Transverse colon (tissue), 4 donors: Measurements from ENCODE around the gene GLI2. TPM values are rescaled to one million over a fixed set of nuclear protein-coding genes. Genes with fewer than 3 reads are reported as not detected.

ENCODE experiments used
- DNase-seq: peaks from one replicate; pipeline ENCODE4 v3.0.0-alpha.2; 2019
- H3K27ac ChIP-seq, 4 donors: fragments of 200-600 bp; sonication (generic); 2 replicates each; pipeline ENCODE4 v1.5.1; 2016 to 2018; ENCODE audit warnings: inconsistent platforms in 4 of 4
- H3K27me3 ChIP-seq: fragments of 200-600 bp; sonication (generic); 2 replicates; pipeline ENCODE4 v1.5.1; 2017; ENCODE audit warnings: inconsistent platforms
- H3K36me3 ChIP-seq, 4 donors: fragments of 200-600 bp; sonication (generic); 2 replicates each; pipeline ENCODE4 v1.5.1; 2017 to 2019; ENCODE audit warnings: inconsistent platforms in 4 of 4
- H3K4me1 ChIP-seq, 4 donors: fragments of 200-600 bp; sonication (generic); 2 replicates each; pipeline ENCODE4 v1.5.1; 2017 to 2020; ENCODE audit warnings: inconsistent platforms in 4 of 4
- H3K4me3 ChIP-seq, 4 donors: fragments of 200-600 bp; sonication (generic); 1 replicate in 1 of 4; 2 replicates in 3 of 4; pipeline versions ENCODE4 v1.5.1 to v1.6.1; 2017 to 2019; ENCODE audit warnings: inconsistent platforms in 4 of 4
- H3K9me3 ChIP-seq, 2 donors: fragments of 200-600 bp; sonication (generic); 2 replicates each; pipeline ENCODE4 v1.5.1; 2017 to 2019; ENCODE audit warnings: inconsistent platforms in 2 of 2
- EP300 ChIP-seq: sonication (generic); formaldehyde crosslinking; IDR thresholded peaks from one replicate; pipeline ENCODE4 v1.6.1; 2017; ENCODE audit warnings: antibody characterized with exemption, low read depth
- POLR2A ChIP-seq: fragments of 450-650 bp; IDR thresholded peaks from one replicate; pipeline ENCODE4 v1.6.1; 2016; ENCODE audit warnings: antibody characterized with exemption, mild to moderate bottlenecking, moderate library complexity
- POLR2AphosphoS5 ChIP-seq, 3 donors: sonication (generic); formaldehyde crosslinking; IDR thresholded peaks; one replicate each; pipeline ENCODE4 v1.6.1; 2016; ENCODE audit warnings: antibody characterized with exemption in 3 of 3
- WGBS, 2 donors: methylation state at CpG; one replicate each; pipeline ENCODE4 v1.1.5; 2018; ENCODE audit warnings: low coverage in 1 of 2; 5-methylcytosine and 5-hydroxymethylcytosine counted together
- in situ Hi-C, 4 donors: fragments of 200-750 bp; cut with MboI; loops; one replicate each; pipeline versions ENCODE4 v1.15.0 to v1.15.1; 2017; ENCODE audit warnings: low sequenced_read_pairs in 3 of 4, low pct_ligation_motif_present in 1 of 4, low pct_unique_long_range_greater_than_20kb in 1 of 4
- intact Hi-C: fragments of 100-400 bp; cut with DNase I; formaldehyde crosslinking; loops from one replicate; pipeline ENCODE4 v1.15.1; 2023; ENCODE audit warnings: low total_unique reads
- total RNA-seq, 4 donors: library from RNA; depleted of rRNA; stranded (reverse); fragments of >200 nt; gene quantifications; one replicate each; pipeline ENCODE4 v1.1.0, GENCODE V29; 2016
- TF ChIP-seq, protein P1 (sequence below), 5 experiments: fragments of 200-600 bp in 3 of 5; fragments of 450-650 bp in 2 of 5; sonication (generic) in 3 of 5; IDR thresholded peaks; 1 replicate in 2 of 5; 2 replicates in 3 of 5; pipeline ENCODE4 v1.5.1; 2016 to 2017; ENCODE audit warnings: antibody characterized with exemption in 5 of 5, inconsistent platforms in 3 of 5, mild to moderate bottlenecking in 2 of 5, moderate library complexity in 1 of 5

The GLI2 gene
- total RNA-seq, 4 donors from 2014 or later: 1.1 to 15.1 (median 4.2) TPM

GRCh38 chr2:120726245-120726644 lies 9.4 kb upstream of the GLI2 start:
- H3K9me3 ChIP-seq: no peaks in the 10 kb centered on the region
- intact Hi-C loops (no loop called here), in situ Hi-C loops (no loop called here)
- no peaks in the 10 kb centered on the region for H3K36me3 ChIP-seq
- H3K27ac ChIP-seq: no peak overlapping the region
- H3K4me1 ChIP-seq: no peaks in the 10 kb centered on the region
- TF ChIP-seq POLR2A (no peak), EP300 (no peak), POLR2AphosphoS5 (IDR thresholded peaks at IDR 0.05) (no peak)
- TF ChIP-seq, protein P1, sequence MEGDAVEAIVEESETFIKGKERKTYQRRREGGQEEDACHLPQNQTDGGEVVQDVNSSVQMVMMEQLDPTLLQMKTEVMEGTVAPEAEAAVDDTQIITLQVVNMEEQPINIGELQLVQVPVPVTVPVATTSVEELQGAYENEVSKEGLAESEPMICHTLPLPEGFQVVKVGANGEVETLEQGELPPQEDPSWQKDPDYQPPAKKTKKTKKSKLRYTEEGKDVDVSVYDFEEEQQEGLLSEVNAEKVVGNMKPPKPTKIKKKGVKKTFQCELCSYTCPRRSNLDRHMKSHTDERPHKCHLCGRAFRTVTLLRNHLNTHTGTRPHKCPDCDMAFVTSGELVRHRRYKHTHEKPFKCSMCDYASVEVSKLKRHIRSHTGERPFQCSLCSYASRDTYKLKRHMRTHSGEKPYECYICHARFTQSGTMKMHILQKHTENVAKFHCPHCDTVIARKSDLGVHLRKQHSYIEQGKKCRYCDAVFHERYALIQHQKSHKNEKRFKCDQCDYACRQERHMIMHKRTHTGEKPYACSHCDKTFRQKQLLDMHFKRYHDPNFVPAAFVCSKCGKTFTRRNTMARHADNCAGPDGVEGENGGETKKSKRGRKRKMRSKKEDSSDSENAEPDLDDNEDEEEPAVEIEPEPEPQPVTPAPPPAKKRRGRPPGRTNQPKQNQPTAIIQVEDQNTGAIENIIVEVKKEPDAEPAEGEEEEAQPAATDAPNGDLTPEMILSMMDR (IDR thresholded peaks at IDR 0.05): no peak
- DNase-seq: no peak
- peaks cover 4% of the 10 kb centered on the region for H3K27me3 ChIP-seq
- H3K4me3 ChIP-seq: no peak overlapping the region

- WGBS, 2 donors: 63 to 72% methylated on average over 7 to 8 of the region's 8 CpGs
- Histone ChIP-seq H3K36me3 (no peaks in the 10 kb centered on the region), H3K4me1 (peaks cover 0 to under 1% (median under 1%) of the 10 kb centered on the region in 4 donors), H3K9me3 (no peaks in the 10 kb centered on the region), H3K27me3 (peaks cover 18% of the 10 kb centered on the region), H3K4me3 (no peak overlapping the region), H3K27ac (no peak overlapping the region)
- TF ChIP-seq, protein P1 (IDR thresholded peaks at IDR 0.05): no peak
- TF ChIP-seq EP300 (no peak), POLR2AphosphoS5 (IDR thresholded peaks at IDR 0.05) (no peak), POLR2A (no peak)
- no peak for DNase-seq
- in situ Hi-C loops: no loop called here
- intact Hi-C loops: loop anchor here (10.0 kb wide), 1 partner anchor 125 kb away; no protein-coding TSS in a partner anchor
Observed at GRCh38 chr2:120729406-120730399, 6.0 kb upstream of the GLI2 start.

DNA sequence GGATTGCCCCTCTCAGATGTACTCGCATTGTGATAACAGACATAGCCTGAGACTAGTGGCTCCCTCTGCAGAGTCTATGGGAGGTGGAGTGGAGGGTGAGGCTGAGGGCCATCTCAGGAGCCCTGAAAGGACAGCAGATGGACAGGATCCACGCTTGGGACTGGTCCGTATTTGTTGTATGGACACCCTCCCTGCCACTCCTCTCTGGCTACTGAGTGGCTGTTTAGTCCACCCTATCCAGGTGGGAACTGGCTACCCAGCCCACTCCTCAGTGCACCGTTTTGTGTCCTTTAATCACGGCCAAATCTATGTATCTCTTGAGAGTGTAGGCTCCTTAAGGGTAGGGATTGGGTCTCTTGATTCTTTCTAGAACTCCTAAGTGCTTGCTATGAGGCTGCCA lies 4.5 kb upstream of the GLI2 start:
- H3K36me3 ChIP-seq: no peaks in the 10 kb centered on the region
- intact Hi-C loops: loop anchor here (10.0 kb wide), 1 partner anchor 124 kb away; no protein-coding TSS in a partner anchor
- DNase-seq: no peak
- in situ Hi-C loops: no loop called here
- peaks cover 0 to 13% (median 8%) of the 10 kb centered on the region in 4 donors for H3K4me1 ChIP-seq
- no peak for TF ChIP-seq POLR2AphosphoS5 (IDR thresholded peaks at IDR 0.05)
- TF ChIP-seq, protein P1 (IDR thresholded peaks at IDR 0.05): no peak
- no peak overlapping the region for H3K4me3 ChIP-seq
- H3K9me3 ChIP-seq: no peaks in the 10 kb centered on the region
- 85 to 100% methylated on average over 1 to 5 of the region's 5 CpGs for WGBS, 2 donors
- H3K27ac ChIP-seq: no peak overlapping the region
- H3K27me3 ChIP-seq: peaks cover 33% of the 10 kb centered on the region

DNA sequence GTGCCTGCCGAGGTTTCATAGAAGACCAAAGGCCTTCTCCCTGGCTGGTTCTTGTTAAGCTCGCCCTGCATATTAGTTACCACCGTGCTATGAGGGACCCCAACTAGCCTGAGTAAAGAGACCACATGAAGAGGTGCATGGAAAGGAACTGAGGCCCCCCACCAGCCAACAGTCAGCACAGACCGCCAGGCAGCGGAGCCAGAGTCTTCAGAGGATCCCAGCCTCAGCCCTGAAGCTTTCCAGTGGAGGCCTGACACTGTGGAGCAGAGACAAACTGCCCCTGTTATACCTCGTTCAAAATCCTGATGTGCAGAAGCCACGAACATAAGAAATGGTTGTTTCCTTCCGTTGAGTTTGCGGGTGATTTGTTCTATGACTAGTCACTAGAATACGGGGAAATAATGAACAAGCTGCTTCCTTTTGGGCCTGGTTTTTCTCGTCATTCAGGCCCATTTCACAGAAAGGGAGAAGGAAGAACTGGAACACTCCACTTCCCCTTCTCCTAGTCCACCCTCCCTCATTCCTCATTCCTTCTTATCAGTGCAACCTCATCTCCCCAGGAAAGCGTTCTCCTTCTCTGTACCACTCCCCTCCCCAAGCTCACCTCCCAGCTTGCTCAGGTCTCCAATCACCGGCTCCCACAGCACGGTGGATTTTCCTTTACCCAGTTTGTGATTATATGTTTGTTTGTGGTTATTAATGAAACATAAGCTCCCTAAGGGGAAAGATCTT lies 3.0 kb upstream of the GLI2 start:
- Histone ChIP-seq H3K4me1 (peaks cover 2 to 28% (median 18%) of the 10 kb centered on the region in 4 donors), H3K36me3 (no peaks in the 10 kb centered on the region), H3K27ac (peak overlapping the region; percentile 25 to 90 (median 86)), H3K27me3 (peaks cover 48% of the 10 kb centered on the region), H3K4me3 (no peak overlapping the region), H3K9me3 (no peaks in the 10 kb centered on the region)
- DNase-seq: no peak
- intact Hi-C loops (loop anchor here (10.0 kb wide), 1 partner anchor 122 kb away; no protein-coding TSS in a partner anchor), in situ Hi-C loops (no loop called here)
- 78 to 79% methylated on average over 5 to 14 of the region's 14 CpGs for WGBS, 2 donors
- no peak for TF ChIP-seq POLR2AphosphoS5 (IDR thresholded peaks at IDR 0.05)
- TF ChIP-seq POLR2A: no peak
- TF ChIP-seq EP300: no peak
